K562 (cell line): ENCODE results near the gene UVRAG.
"Not testable (repeated sequence)": the region's sequence is repeated elsewhere in the genome, so short reads cannot be mapped to it uniquely, and the experiment has no call there.

Source experiments
- EP300 ChIP-seq: IDR thresholded peaks from 2 replicates; pipeline ENCODE4 v1.6.1; 2012; ENCODE audit warnings: low read length, improper control_type of control experiment
- ZNF174 ChIP-seq: fragments of 250-450 bp; sonication (Bioruptor Pico); IDR thresholded peaks from 2 replicates; pipeline ENCODE4 v1.4.0; 2020; ENCODE audit warnings: mild to moderate bottlenecking

- not testable (repeated sequence) for TF ChIP-seq ZNF174 (CRISPR knock-in tag); EP300
Measured at GRCh38 chr11:75933736-75934135, 118.7 kb downstream of the UVRAG start.
